ENCODE data around the gene ACAA2. TPM values are rescaled to one million over a fixed set of nuclear protein-coding genes. Genes with fewer than 3 reads are reported as not detected.
"Not testable (repeated sequence)": the region's sequence is repeated elsewhere in the genome, so short reads cannot be mapped to it uniquely, and the experiment has no call there.

ACAA2 gene
- total RNA-seq, 2 experiments from 2014 or later, result 67.9 to 69.8 TPM

- peaks cover 16% of the 10 kb centered on the region for H3K4me1 Mint-ChIP-seq (ENCODE audit: low read depth)
- DNase-seq; H3K9me3 Mint-ChIP-seq; H3K27me3 Mint-ChIP-seq (ENCODE audit: low read depth); H3K4me3 Mint-ChIP-seq; CTCF ChIA-PET; intact Hi-C loops (cut with micrococcal nuclease); H3K27ac Mint-ChIP-seq: not testable (repeated sequence)
- peaks cover 16% of the 10 kb centered on the region for H3K36me3 Mint-ChIP-seq (ENCODE audit: low read depth)
Observed at GRCh38 chr18:49800491-49800890, 12.8 kb downstream of the ACAA2 start.

- CTCF ChIA-PET; H3K4me3 Mint-ChIP-seq; DNase-seq; H3K9me3 Mint-ChIP-seq; H3K27ac Mint-ChIP-seq; intact Hi-C loops (cut with micrococcal nuclease); H3K27me3 Mint-ChIP-seq (ENCODE audit: low read depth): not testable (repeated sequence)
- H3K4me1 Mint-ChIP-seq (ENCODE audit: low read depth), result peaks cover 16% of the 10 kb centered on the region
- peaks cover 19% of the 10 kb centered on the region for H3K36me3 Mint-ChIP-seq (ENCODE audit: low read depth)
Observed at GRCh38 chr18:49799806-49800205, 13.5 kb downstream of the ACAA2 start.

- no peaks in the 10 kb centered on the region for H3K9me3 Mint-ChIP-seq
- no peaks in the 10 kb centered on the region for H3K27me3 Mint-ChIP-seq (ENCODE audit: low read depth)
- CTCF ChIA-PET, result interaction anchor here (0.7 kb wide), 1 partner anchor 233 kb away, joined by 3 read pairs; no protein-coding TSS in a partner anchor
- peaks cover 16% of the 10 kb centered on the region for H3K36me3 Mint-ChIP-seq (ENCODE audit: low read depth)
- H3K4me3 Mint-ChIP-seq, result no peak overlapping the region
- no peak for DNase-seq
- intact Hi-C loops (cut with micrococcal nuclease), result no loop called here
- H3K4me1 Mint-ChIP-seq (ENCODE audit: low read depth), result peaks cover 8% of the 10 kb centered on the region
- no peak overlapping the region for H3K27ac Mint-ChIP-seq
Observed at GRCh38 chr18:49798001-49798400, 15.3 kb downstream of the ACAA2 start.

GRCh38 chr18:49795612-49796552 is 17.5 kb downstream of the ACAA2 start:
- H3K4me1 Mint-ChIP-seq (ENCODE audit: low read depth), result peaks cover 8% of the 10 kb centered on the region
- peaks cover 19% of the 10 kb centered on the region for H3K36me3 Mint-ChIP-seq (ENCODE audit: low read depth)
- no peak for DNase-seq
- H3K27ac Mint-ChIP-seq, result no peak overlapping the region
- CTCF ChIA-PET, result interaction anchor here (0.9 kb wide), 1 partner anchor 24 kb away, joined by 4 read pairs; no protein-coding TSS in a partner anchor
- no peaks in the 10 kb centered on the region for H3K9me3 Mint-ChIP-seq
- no peak overlapping the region for H3K4me3 Mint-ChIP-seq
- H3K27me3 Mint-ChIP-seq (ENCODE audit: low read depth), result no peaks in the 10 kb centered on the region
- intact Hi-C loops (cut with micrococcal nuclease), result no loop called here

- Mint-ChIP-seq H3K4me1 (ENCODE audit: low read depth) (peaks cover 9% of the 10 kb centered on the region), H3K36me3 (ENCODE audit: low read depth) (peaks cover 28% of the 10 kb centered on the region), H3K4me3 (no peak overlapping the region), H3K27ac (no peak overlapping the region), H3K27me3 (ENCODE audit: low read depth) (no peaks in the 10 kb centered on the region), H3K9me3 (no peaks in the 10 kb centered on the region)
- DNase-seq, result no peak
- intact Hi-C loops (cut with micrococcal nuclease), result no loop called here
- CTCF ChIA-PET, result interaction anchor here (0.9 kb wide), 2 partner anchors 10 to 25 kb away, joined by 4 to 6 read pairs; no protein-coding TSS in a partner anchor
Observed at GRCh38 chr18:49794743-49795142, 18.6 kb downstream of the ACAA2 start.

GRCh38 chr18:49789560-49790134 is 23.7 kb downstream of the ACAA2 start:
- Mint-ChIP-seq H3K4me1 (ENCODE audit: low read depth) (peaks cover 34% of the 10 kb centered on the region), H3K36me3 (ENCODE audit: low read depth) (peaks cover 29% of the 10 kb centered on the region)
- intact Hi-C loops (cut with micrococcal nuclease), result loop anchor here (10.0 kb wide), 1 partner anchor 225 kb away; the partner anchor contains the start of gene LIPG
- not testable (repeated sequence) for H3K27me3 Mint-ChIP-seq (ENCODE audit: low read depth); H3K27ac Mint-ChIP-seq; H3K4me3 Mint-ChIP-seq; H3K9me3 Mint-ChIP-seq
- peak; percentile 6 for DNase-seq
- CTCF ChIA-PET, result interaction anchor here (1.2 kb wide), 1 partner anchor 30 kb away, joined by 3 read pairs; no protein-coding TSS in a partner anchor

- intact Hi-C loops (cut with micrococcal nuclease), result loop anchor here (10.0 kb wide), 1 partner anchor 224 kb away; the partner anchor contains the start of gene LIPG
- Mint-ChIP-seq H3K27me3 (ENCODE audit: low read depth) (no peaks in the 10 kb centered on the region), H3K4me3 (no peak overlapping the region), H3K36me3 (ENCODE audit: low read depth) (peaks cover 34% of the 10 kb centered on the region), H3K4me1 (ENCODE audit: low read depth) (peaks cover 37% of the 10 kb centered on the region), H3K27ac (no peak overlapping the region), H3K9me3 (no peaks in the 10 kb centered on the region)
- no peak for DNase-seq
- CTCF ChIA-PET, result interaction anchor here (0.6 kb wide), 1 partner anchor 1126 kb away, joined by 4 read pairs; no protein-coding TSS in a partner anchor
Observed at GRCh38 chr18:49788327-49788898, 24.9 kb downstream of the ACAA2 start.

GRCh38 chr18:49786019-49786720 is 27.2 kb downstream of the ACAA2 start:
- H3K27ac Mint-ChIP-seq, result no peak overlapping the region
- peaks cover 37% of the 10 kb centered on the region for H3K4me1 Mint-ChIP-seq (ENCODE audit: low read depth)
- H3K36me3 Mint-ChIP-seq (ENCODE audit: low read depth), result peaks cover 43% of the 10 kb centered on the region
- CTCF ChIA-PET, result interaction anchor here (1.4 kb wide), 1 partner anchor 72 kb away, joined by 3 read pairs; no protein-coding TSS in a partner anchor
- no peaks in the 10 kb centered on the region for H3K27me3 Mint-ChIP-seq (ENCODE audit: low read depth)
- H3K9me3 Mint-ChIP-seq, result no peaks in the 10 kb centered on the region
- intact Hi-C loops (cut with micrococcal nuclease), result loop anchor here (10.0 kb wide), 1 partner anchor 221 kb away; the partner anchor contains the start of gene LIPG
- DNase-seq, result no peak
- no peak overlapping the region for H3K4me3 Mint-ChIP-seq

- Mint-ChIP-seq H3K9me3 (no peaks in the 10 kb centered on the region), H3K27ac (no peak overlapping the region), H3K27me3 (ENCODE audit: low read depth) (no peaks in the 10 kb centered on the region), H3K4me1 (ENCODE audit: low read depth) (peaks cover 35% of the 10 kb centered on the region), H3K4me3 (no peak overlapping the region), H3K36me3 (ENCODE audit: low read depth) (peaks cover 39% of the 10 kb centered on the region)
- CTCF ChIA-PET, result interaction anchor here (0.5 to 2.2 kb wide), 6 partner anchors 10 to 274 kb away, joined by 3 to 7 read pairs (median 4); no protein-coding TSS in a partner anchor
- intact Hi-C loops (cut with micrococcal nuclease), result loop anchor here (10.0 kb wide), 1 partner anchor 220 kb away; the partner anchor contains the start of gene LIPG
- no peak for DNase-seq
Observed at GRCh38 chr18:49784427-49785185, 28.7 kb downstream of the ACAA2 start.

- H3K4me1 Mint-ChIP-seq (ENCODE audit: low read depth), result peaks cover 27% of the 10 kb centered on the region
- intact Hi-C loops (cut with micrococcal nuclease), result loop anchor here (10.0 kb wide), 1 partner anchor 219 kb away; the partner anchor contains the start of gene LIPG
- CTCF ChIA-PET, result interaction anchor here (0.6 to 2.2 kb wide), 4 partner anchors 74 to 573 kb away, joined by 4 to 7 read pairs (median 5); no protein-coding TSS in a partner anchor
- DNase-seq; H3K9me3 Mint-ChIP-seq; H3K27ac Mint-ChIP-seq; H3K27me3 Mint-ChIP-seq (ENCODE audit: low read depth); H3K4me3 Mint-ChIP-seq: not testable (repeated sequence)
- H3K36me3 Mint-ChIP-seq (ENCODE audit: low read depth), result peaks cover 42% of the 10 kb centered on the region
Observed at GRCh38 chr18:49783631-49784030, 29.7 kb downstream of the ACAA2 start.

- intact Hi-C loops (cut with micrococcal nuclease), result no loop called here
- H3K4me3 Mint-ChIP-seq, result no peak overlapping the region
Observed at GRCh38 chr18:49778826-49779465, 34.4 kb downstream of the ACAA2 start.

More at GRCh38 chr18:49778826-49779465, 34.4 kb downstream of the ACAA2 start:
- H3K27ac Mint-ChIP-seq, result no peak overlapping the region
- DNase-seq, result no peak
- peaks cover 43% of the 10 kb centered on the region for H3K36me3 Mint-ChIP-seq (ENCODE audit: low read depth)
- peaks cover 17% of the 10 kb centered on the region for H3K9me3 Mint-ChIP-seq
- CTCF ChIA-PET, result no interaction called here
- no peaks in the 10 kb centered on the region for H3K27me3 Mint-ChIP-seq (ENCODE audit: low read depth)
- no peaks in the 10 kb centered on the region for H3K4me1 Mint-ChIP-seq (ENCODE audit: low read depth)

Data from activated naive CD4-positive, alpha-beta T cell treated with anti-CD3 and anti-CD28 coated beads for 36 hours (primary cell).